GM15510 (cell line): ENCODE data around the gene WWOX.

Experiments
- POLR2A ChIP-seq: IDR thresholded peaks from 3 replicates; pipeline ENCODE4 v1.6.1; 2011; ENCODE audit warnings: borderline replicate concordance; ENCODE audit not compliant: insufficient read length; ENCODE audit errors: extremely low read depth

The WWOX gene

DNA sequence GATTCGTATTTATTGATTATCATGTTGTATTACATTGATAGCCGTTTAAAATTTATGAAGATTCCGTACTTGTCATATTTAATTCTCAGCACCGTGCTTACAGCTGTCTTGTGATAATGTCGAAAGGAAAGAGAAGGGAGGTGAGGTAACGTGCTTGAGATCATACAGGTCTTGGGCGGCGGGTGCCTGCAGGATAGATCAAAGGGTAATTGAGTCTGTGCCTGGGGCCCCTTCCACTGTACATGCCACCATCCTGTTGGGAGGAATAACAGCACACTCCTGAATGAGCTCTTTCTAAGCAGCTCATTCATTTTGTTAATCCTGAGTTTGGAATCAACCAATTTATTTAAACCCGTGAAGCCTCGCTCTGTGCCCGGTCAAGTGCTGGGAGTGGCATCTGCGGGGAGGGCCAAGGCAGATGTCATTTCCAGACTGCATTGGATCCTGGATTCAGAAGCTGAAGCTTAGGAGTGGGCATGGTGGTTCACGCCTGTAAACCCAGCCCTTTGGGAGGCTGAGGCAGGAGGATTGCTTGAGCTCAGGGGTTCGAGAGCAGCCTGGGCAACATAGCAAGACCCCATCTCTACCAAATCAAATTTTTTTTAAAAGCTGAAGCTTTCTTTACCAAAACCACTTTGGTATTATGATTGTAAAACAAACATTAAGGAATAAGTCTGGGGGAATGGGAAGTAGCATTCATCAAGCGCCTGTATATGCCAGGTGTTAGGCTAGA is 25.8 kb downstream of the WWOX start:
- TF ChIP-seq POLR2A, result no peak

DNA sequence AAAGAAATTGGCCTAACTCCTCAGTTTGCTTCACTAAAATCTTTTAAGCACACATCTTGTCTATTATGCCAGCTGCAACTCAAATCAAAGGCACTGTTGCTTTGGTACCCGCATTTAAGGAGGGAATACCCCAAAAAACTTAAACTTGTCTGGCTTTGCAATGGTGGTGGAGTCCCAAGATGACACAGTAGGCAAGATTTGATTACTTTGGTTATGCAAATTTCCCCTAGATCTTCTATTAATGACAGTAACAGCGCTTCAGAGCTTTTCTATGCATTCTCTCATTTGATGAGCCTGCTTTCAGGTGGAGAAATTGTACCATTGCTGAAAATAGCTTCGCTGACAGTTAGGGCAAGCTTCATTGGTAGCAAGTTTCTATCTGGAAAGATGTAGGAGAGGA is 27.2 kb downstream of the WWOX start:
- TF ChIP-seq POLR2A, result no peak

DNA sequence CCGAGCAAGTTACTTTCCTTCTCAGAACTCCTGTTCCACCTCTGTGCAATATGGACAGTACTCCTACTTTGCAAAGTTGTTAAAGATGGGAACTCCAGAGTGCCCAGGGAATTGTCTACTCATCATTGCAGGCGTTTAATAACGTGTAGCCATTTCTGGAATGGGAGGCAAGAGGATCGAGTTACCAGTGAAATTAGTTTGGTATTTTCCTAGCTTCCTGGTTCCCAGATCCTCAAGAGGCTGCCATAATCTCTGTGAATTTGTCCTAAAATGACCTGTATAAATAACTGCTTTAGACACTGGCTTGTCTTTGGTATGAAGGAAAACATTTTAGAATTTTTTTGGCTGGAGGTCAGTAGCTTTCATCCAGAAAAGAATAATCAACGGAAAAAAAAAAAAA is 27.7 kb downstream of the WWOX start:
- no peak for TF ChIP-seq POLR2A

DNA sequence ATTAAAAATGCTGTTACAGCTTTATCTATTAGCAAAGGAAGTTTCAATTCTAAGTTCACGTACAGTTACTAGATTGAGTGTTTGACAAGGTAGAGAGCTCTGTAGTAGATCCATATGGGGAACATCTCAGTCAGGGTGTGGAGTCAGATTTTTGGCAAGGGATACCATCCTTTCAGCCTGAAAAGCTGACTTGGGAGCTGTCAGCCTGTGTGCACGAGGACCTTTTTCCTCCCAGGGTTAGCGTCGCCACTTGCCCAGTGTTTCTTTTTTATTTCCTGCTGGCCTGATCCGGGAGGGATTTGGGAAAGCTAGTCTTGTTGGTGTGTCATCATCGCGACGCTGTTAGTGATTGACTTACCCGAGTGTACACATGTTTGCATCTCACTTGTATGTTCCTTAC is 29.5 kb downstream of the WWOX start:
- TF ChIP-seq POLR2A, result no peak

DNA sequence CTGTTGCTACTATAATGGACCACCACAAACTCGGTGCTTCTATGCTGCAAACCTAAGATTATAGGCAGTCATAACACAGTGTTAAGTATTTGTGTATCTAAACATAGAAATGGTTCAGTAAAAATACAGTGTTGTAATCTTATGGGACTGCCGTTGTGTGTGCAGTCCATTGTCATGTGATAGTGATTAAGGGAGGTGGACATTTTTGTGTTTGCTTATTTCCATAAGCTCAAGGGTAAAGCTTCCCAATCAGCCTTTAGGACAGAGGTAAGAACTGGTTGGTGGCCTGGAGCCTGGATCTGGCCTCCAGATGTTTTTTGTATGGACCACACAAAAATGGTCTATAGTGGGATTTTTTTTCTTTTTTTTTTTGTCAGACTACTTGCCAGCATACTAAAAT is 29.9 kb downstream of the WWOX start:
- TF ChIP-seq POLR2A, result no peak

DNA sequence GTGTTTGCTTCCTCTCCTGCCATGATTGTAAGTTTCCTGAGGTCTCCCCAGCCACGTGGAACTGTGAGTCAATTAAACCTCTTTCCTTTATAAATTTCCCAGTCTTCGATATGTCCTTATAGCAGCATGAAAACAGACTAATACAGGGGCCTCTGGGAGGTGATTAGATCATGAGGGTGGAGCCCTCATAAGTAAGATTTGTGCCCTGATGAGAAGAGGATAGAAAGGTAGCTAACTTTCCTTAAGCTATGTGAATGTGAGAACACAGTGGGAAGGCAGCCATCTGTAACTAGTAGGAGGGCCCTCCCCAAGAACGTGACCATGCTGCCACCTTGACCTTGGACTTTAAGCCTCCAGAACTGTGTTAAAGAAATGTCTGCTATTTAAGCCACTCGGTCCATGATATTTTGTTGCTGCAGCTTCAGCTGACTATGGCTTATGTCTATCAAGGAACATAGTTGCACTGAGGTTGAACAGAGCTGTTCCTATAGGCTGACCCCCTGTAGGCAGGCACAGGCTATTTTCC is 30.7 kb downstream of the WWOX start:
- TF ChIP-seq POLR2A, result no peak

DNA sequence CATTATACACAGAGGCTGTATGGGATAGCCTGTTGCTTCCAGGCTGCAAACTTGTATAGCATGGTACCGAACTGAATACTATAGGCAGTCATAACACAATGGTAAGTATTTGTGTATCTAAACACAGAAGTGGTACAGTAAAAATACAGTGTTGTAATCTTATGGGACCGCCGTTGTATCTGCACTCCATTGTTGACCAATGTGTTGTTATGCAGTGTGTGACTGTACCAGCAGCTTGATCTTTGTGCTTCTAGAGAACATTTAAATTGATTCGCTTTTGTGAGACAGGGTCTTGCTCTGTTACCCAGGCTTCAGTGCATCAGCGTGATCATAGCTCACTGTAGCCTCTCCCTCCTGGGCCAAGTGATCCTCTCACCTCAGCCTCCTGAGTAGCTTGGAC is 31.5 kb downstream of the WWOX start:
- TF ChIP-seq POLR2A, result no peak

DNA sequence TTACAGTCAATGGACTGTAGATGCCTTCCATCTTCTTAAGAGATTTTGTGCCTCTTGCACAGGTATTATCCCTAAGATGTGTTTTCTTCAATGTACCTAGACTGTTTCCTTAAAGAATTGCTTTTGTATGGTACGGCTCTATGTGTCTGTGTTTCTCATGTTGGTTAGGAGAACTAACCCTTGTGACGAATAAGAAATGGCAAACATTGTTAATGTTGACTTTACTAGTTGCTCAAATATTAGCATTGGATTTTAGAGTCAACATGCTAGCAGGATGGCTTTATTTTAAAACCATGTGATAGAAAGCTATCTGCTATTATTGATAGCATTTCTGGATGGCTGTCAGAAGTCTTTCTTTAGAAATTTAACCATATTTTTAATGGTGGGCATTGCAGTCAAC is 34.5 kb downstream of the WWOX start:
- no peak for TF ChIP-seq POLR2A

DNA sequence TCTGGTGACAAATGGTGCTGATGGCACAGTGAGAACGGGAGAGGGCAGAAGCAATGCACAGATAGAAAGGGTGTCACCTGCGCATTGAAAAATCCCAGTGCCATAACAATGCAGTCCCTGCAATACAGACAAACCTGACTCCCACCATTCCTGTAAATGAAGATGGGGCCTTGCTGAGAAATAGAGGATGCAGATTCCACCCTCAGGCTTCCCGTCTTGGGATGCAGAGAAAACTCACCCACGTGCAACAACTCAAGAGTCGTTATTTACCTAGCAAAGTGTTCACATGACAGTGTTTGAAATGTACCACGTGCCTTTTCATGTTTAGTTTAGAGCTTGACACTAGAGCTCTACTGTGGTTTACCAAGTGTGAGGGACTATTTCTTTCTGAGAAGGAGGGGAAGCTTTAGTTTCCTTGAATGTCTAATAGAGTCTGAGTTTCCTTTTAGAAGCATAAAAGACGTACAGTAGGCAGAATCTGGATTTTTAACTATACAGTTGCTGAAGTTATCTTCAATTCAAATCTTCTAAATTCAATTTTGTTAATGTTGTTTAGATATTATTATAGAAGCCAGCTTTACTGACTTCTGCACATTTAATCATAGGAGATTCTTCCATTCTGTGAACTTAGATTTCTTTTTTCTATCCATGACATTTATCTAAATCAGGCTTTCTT is 35.6 kb downstream of the WWOX start:
- no peak for TF ChIP-seq POLR2A

DNA sequence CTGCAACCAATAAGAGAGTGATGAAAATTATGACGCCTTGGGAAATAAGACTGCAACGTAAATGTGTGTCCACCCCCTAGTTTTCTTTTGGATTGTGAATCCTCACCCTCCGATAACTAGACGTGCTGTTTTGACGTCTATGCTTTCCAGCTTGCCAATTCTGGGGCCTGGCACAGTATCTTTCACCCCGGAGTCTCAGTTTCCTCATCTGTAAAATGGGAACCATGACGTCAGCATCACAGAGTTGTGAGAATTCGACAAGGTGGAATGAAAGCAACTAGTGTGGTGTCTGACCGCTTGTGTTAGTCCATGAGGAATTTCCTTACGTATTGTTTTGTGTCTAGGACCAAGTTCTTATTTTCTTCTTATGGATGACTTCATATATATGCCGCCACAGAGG is 37.7 kb downstream of the WWOX start:
- no peak for TF ChIP-seq POLR2A

DNA sequence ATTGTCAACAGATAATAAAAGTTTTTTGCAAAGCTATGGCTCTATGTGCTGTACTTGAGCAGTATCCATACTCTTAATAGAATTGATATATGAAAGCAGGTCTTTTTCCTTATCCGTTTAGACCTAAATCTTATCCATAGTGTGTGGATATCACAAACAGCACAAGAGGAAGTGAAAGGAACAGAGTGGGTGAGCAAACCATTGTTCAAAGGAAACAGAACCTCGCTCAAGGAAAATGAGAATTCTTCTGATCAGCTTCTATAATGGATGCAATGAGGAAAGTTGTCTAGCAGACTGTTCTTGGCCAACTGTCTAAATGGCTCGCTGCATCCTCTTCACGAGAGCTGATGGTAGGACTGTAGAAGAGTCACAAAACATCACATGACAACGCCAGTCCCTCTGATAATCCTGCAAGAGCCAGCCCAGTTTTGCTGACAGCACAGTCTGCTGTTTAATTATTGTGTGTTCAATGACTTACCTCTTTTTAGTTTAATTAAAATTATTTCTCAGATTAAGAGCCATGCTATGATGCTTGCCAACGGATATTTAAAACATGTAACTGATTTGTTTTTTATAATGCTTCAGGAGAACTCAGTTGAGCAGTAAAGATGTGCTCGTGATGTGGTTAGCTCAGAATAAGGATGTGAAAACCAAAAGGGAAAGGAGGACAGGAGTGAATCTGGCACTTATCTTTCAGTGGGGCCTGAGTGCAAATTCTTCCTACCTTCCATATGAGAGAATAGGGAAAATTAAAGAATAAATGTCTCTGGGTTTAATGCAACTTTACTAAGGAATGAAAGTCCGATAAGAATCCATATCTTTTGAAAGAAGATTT is 38.5 kb downstream of the WWOX start:
- TF ChIP-seq POLR2A, result no peak

DNA sequence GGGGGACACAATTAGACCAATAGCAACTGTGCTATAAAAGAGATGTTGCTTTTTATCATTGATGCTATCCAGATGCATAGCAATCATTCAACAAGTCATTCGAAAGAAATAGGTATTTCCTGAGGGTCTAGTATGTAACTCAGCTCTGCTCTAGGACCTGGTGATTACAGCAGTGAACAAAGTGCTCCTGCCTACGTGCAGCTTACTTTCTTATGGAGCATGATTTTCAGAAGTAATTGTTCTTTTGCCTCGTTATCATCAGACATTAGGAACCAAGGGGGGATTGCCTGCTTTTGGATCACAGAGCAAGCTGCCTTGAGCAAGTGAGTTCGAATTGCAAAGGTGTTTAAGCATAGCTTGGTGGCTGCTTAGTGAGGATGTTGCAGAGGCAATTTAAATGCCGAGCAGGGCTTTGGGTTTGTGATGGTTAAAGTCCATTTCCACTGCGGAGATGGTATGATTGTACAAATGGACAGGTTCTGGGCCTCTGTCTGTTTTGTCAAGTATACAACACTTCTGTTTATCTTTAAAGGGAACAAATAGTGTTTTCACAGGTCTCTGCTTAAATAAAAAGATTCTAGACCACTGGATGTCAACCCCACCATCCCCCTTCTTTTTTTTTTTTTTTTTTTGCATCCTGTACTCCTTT is 41.5 kb downstream of the WWOX start:
- no peak for TF ChIP-seq POLR2A

DNA sequence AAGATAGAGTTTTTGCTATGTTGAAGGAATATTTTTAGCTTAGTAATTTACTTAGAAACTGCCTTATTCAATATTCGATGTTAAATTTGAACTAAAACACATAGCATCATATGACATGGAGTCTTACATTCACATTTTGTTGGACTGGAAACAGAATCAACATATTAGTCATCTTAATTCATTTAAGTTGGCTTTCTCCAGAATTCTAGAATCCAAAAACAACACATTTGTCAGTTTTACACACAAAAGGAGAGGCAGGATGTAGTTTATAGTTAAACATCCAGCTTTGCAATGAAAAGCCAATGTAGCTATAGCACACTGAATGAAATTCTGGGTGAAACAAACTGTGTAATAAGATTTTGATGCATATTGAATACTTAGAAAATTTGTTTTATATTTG is 43.3 kb downstream of the WWOX start:
- no peak for TF ChIP-seq POLR2A

DNA sequence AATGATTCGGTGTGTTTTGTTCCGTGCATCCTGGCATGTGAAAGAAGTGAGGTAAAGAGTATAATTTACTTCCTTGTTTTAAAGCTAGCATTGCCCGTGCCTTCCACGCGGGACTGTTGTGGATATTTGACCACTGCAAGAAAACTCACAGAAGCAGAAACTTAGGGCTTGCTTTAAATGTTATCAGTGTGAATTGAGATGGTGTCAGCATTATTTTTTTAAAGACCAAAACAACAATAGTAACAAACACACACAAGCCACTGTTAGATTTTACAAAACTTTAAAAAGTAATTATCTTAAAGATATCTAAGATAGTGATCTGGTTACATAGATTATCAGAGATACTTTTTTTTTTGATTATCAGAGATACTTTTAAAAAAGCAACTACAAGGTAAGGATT is 47.4 kb downstream of the WWOX start:
- no peak for TF ChIP-seq POLR2A

DNA sequence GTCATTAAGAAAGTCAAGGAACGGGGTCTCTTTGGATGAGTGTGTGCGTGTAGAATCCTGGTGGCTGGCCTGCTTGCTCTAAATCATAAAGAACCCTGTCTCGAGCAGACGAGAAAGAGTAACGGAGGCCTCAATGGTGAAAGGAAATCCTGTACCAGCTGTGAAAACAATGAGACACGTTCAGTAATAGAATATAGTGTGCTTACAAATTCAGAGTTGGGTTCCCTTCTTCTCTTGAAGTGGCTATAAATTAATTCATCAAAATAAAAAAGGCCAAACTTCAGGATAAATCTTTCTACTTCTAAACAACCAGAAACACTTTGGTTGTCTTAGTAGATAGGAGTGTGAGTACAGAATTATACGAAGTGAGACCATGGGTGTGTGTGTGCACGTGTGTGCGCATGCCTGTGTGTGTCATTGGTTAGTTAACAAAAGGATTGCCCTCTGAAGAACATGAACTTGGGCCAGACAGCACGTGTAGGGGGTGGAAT is 48.5 kb downstream of the WWOX start:
- no peak for TF ChIP-seq POLR2A
